PC-9 (cell line): Measurements from ENCODE around the gene SDK2. TPM values are rescaled to one million over a fixed set of nuclear protein-coding genes. Genes with fewer than 3 reads are reported as not detected.

Experiments
- BruUV-seq: library from RNA; stranded (reverse); fragments of 400-500 nt; replicated peaks from 2 replicates; lab custom pipeline; 2021; lab: Mats Ljungman, UMichigan
- CTCF ChIA-PET: fragments of 300-600 bp; sonication (Branson Sonifier 250); formaldehyde crosslinking; loops from one replicate; lab custom pipeline; 2022; ENCODE audit warnings: antibody characterized with exemption; lab: Charles Lee
- POLR2A ChIA-PET: fragments of 300-600 bp; sonication (Branson Sonifier 250); formaldehyde crosslinking; loops from one replicate; lab custom pipeline; 2022; ENCODE audit warnings: antibody characterized with exemption; ENCODE audit not compliant: unreplicated experiment; lab: Charles Lee
- DNase-seq, 2 experiments: peaks; one replicate each; pipeline versions ENCODE4 v3.0.0 to v3.0.0-alpha.2; 2015 to 2022; ENCODE audit warnings: mixed read lengths in 1 of 2
- H2AFZ ChIP-seq: fragments of 200-600 bp; sonication (generic); 2 replicates; pipeline ENCODE4 v1.8.1; 2017; ENCODE audit warnings: antibody characterized with exemption
- H3F3A ChIP-seq: fragments of 200-600 bp; sonication (generic); 2 replicates; pipeline ENCODE4 v1.8.1; 2017; ENCODE audit warnings: antibody characterized with exemption, mild to moderate bottlenecking, low read depth; ENCODE audit not compliant: insufficient read depth
- H3K27ac ChIP-seq: fragments of 200-600 bp; sonication (generic); 2 replicates; pipeline ENCODE4 v1.6.1; 2016; ENCODE audit warnings: mixed run types
- H3K27me3 ChIP-seq: fragments of 200-600 bp; sonication (generic); 2 replicates; pipeline ENCODE4 v1.6.1; 2016; ENCODE audit warnings: low read depth, mixed run types; ENCODE audit not compliant: insufficient read depth
- H3K36me3 ChIP-seq: fragments of 200-600 bp; sonication (generic); 2 replicates; pipeline ENCODE4 v1.6.1; 2016; ENCODE audit warnings: low read depth, mixed run types
- H3K4me1 ChIP-seq: fragments of 200-600 bp; sonication (generic); replicated peaks from 2 replicates; pipeline ENCODE4 v1.6.1; 2016; ENCODE audit warnings: mixed run types; ENCODE audit not compliant: insufficient read depth
- H3K4me2 ChIP-seq: fragments of 200-600 bp; sonication (generic); 2 replicates; pipeline ENCODE4 v1.6.1; 2017; ENCODE audit warnings: mixed run types
- H3K4me3 ChIP-seq: fragments of 200-600 bp; sonication (generic); 2 replicates; pipeline ENCODE4 v1.6.1; 2016; ENCODE audit warnings: mixed run types
- H3K79me2 ChIP-seq: fragments of 200-600 bp; sonication (generic); 2 replicates; pipeline ENCODE4 v1.6.1; 2017; ENCODE audit warnings: low read depth, mixed run types
- H3K9me2 ChIP-seq: fragments of 200-600 bp; sonication (generic); 2 replicates; pipeline ENCODE4 v1.8.1; 2017; ENCODE audit warnings: mild to moderate bottlenecking; ENCODE audit not compliant: insufficient read depth
- H3K9me3 ChIP-seq: fragments of 200-600 bp; sonication (generic); 2 replicates; pipeline ENCODE4 v1.8.1; 2016; ENCODE audit warnings: low read depth; ENCODE audit not compliant: insufficient read depth
- H4K20me1 ChIP-seq: fragments of 200-600 bp; sonication (generic); 2 replicates; pipeline ENCODE4 v1.8.1; 2017; ENCODE audit not compliant: insufficient read depth
- CTCF ChIP-seq: fragments of 200-600 bp; sonication (generic); conservative IDR thresholded peaks from 2 replicates; pipeline ENCODE4 v1.6.1; 2017; ENCODE audit warnings: mixed run types, antibody characterized with exemption, mild to moderate bottlenecking, moderate library complexity
- EZH2 ChIP-seq: fragments of 200-600 bp; sonication (generic); IDR thresholded peaks from 2 replicates; pipeline ENCODE4 v1.8.0; 2017; ENCODE audit warnings: antibody characterized with exemption, low read depth
- intact Hi-C: fragments of 100-400 bp; cut with micrococcal nuclease; formaldehyde crosslinking; loops from one replicate; pipeline ENCODE4 v1.10.0; 2022; ENCODE audit not compliant: unreplicated experiment
- total RNA-seq: library from RNA; stranded (reverse); gene quantifications from 2 replicates; pipeline ENCODE4 v1.2.3, GENCODE V29; 2021

Gene SDK2
- total RNA-seq, 1 experiment from 2014 or later: 0.04 TPM

GRCh38 chr17:73384926-73385325 lies 259.3 kb downstream of the SDK2 start:
- H3K79me2 ChIP-seq: no peaks in the 10 kb centered on the region
- H3K9me3 ChIP-seq: no peaks in the 10 kb centered on the region
- H3K27ac ChIP-seq: no peak overlapping the region
- DNase-seq: no peak
- no peak overlapping the region for H2AFZ ChIP-seq
- H4K20me1 ChIP-seq: no peaks in the 10 kb centered on the region
- BruUV-seq: no TSS peak
- no peaks in the 10 kb centered on the region for H3K4me1 ChIP-seq
- H3K27me3 ChIP-seq: peaks cover 72% of the 10 kb centered on the region
- no peaks in the 10 kb centered on the region for H3F3A ChIP-seq
- ChIA-PET CTCF (no interaction called here), POLR2A (interaction anchor here (0.6 kb wide), 1 partner anchor 78 kb away, joined by 3 read pairs; no protein-coding TSS in a partner anchor)
- no peak overlapping the region for H3K4me3 ChIP-seq
- intact Hi-C loops: no loop called here
- no peaks in the 10 kb centered on the region for H3K36me3 ChIP-seq
- H3K9me2 ChIP-seq: no peaks in the 10 kb centered on the region
- no peak for TF ChIP-seq CTCF
- TF ChIP-seq EZH2: no peak
- H3K4me2 ChIP-seq: no peak overlapping the region

- Histone ChIP-seq H3K4me1 (no peaks in the 10 kb centered on the region), H3F3A (no peaks in the 10 kb centered on the region), H3K36me3 (no peaks in the 10 kb centered on the region), H3K27ac (no peak overlapping the region), H4K20me1 (no peaks in the 10 kb centered on the region), H3K9me2 (no peaks in the 10 kb centered on the region), H3K27me3 (peaks cover 34% of the 10 kb centered on the region), H2AFZ (no peak overlapping the region), H3K9me3 (no peaks in the 10 kb centered on the region), H3K4me2 (no peak overlapping the region), H3K79me2 (no peaks in the 10 kb centered on the region), H3K4me3 (no peak overlapping the region)
- intact Hi-C loops: no loop called here
- TF ChIP-seq EZH2 (no peak), CTCF (no peak)
- CTCF ChIA-PET: no interaction called here
- no peak for DNase-seq
- BruUV-seq: no TSS peak
- POLR2A ChIA-PET: no interaction called here
These were observed 263.7 kb downstream of the SDK2 start for GRCh38 chr17:73380439-73381106.

GRCh38 chr17:73379826-73380225 lies 264.4 kb downstream of the SDK2 start:
- Histone ChIP-seq H2AFZ (no peak overlapping the region), H3K36me3 (no peaks in the 10 kb centered on the region), H3K4me2 (no peak overlapping the region), H3K79me2 (no peaks in the 10 kb centered on the region), H3F3A (no peaks in the 10 kb centered on the region), H3K9me2 (no peaks in the 10 kb centered on the region), H3K4me1 (no peaks in the 10 kb centered on the region), H3K27me3 (peaks cover 32% of the 10 kb centered on the region), H3K27ac (no peak overlapping the region), H3K9me3 (no peaks in the 10 kb centered on the region), H3K4me3 (no peak overlapping the region), H4K20me1 (no peaks in the 10 kb centered on the region)
- CTCF ChIA-PET: no interaction called here
- intact Hi-C loops: no loop called here
- TF ChIP-seq EZH2 (no peak), CTCF (no peak)
- DNase-seq: no peak
- POLR2A ChIA-PET: no interaction called here
- BruUV-seq: no TSS peak
